ENCODE data around the gene MARCHF4. TPM values are rescaled to one million over a fixed set of nuclear protein-coding genes. Genes with fewer than 3 reads are reported as not detected.
"Not testable (repeated sequence)": the region's sequence is repeated elsewhere in the genome, so short reads cannot be mapped to it uniquely, and the experiment has no call there.

The MARCHF4 gene
- polyA plus RNA-seq, 5 donors = 0.14 to 0.36 (median 0.24) TPM

DNA sequence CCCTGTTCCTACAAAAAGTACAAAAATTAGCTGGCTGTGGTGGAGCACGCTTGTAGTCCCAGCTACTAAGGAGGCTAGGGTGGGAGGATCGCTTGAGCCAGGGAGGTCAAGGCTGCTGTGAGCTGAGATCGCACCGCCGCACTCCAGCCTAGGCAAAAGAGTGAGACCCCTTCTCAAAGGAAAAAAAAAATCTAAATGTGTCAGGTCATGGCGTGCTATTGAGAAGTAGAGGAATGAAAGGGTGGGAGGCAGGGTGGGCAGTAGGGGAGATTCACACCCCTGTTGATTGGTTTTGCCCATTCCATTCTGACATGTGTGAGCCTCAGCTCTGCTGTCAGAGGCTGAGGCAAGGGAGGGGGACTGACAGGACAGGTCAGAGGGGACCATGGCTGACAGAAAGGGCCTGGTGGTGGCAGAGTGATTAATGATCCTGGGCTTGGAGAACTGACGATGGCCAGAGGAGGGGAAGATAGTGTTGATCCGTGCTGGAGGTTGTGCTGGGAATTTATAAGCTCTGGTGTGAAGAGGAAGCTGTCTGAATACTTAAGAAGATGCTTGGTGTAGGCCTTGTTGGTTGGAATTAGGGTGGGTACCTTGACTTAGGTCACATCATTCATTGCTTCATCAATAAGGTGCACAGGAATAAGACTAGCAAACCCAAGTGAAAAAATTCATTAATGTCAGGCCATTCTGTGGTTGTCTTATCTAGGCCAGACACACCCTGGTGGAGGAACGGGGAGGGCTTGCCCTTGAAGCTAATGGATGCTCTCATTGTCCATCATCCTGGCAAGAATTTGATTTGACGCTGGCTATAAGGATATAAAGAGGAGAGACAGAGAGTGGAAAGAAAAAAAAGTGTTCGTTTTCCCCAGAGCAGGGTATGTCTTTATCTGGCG, 20.9 kb upstream of the MARCHF4 start:
- DNase-seq = no peak

- DNase-seq = no peak
Observed at GRCh38 chr2:216392018-216392562, 19.8 kb upstream of the MARCHF4 start.

DNA sequence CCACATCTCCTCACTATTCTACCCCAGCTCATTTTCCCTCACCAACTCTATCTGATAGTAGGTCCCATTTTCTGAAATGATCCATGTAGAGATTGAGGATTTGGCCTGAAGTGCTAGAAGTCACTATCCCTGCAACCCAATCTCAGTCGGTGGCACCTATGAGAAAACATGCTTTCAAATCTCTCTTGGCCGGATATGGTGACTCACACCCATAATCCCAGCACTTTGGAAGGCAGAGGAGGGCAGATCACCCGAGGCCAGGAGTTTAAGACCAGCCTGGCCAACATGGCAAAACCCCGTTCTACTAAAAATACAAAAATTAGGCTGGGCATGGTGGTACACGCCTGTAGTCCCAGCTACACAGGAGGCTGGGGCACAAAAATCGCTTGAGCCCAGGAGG, 19.1 kb upstream of the MARCHF4 start:
- no peak for DNase-seq

DNA sequence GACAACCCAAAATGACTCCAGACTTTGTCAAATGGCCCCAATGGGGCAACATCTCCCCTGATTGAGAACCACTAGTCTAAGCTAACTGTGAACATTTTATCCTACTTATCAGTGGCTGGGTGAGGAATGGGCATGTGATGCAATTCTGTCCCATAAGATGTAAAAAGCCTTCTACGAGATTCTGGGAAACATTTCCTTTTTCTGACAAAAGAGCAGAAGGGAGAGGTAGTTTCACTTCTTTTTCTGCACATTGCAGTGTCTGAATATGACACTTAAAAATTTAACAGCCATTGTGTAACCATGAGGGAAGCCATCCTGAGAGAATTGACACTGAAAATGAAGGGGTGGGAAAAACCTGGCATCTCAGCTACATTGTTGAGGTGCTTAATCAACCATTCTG, 17.3 kb upstream of the MARCHF4 start:
- DNase-seq = no peak

DNA sequence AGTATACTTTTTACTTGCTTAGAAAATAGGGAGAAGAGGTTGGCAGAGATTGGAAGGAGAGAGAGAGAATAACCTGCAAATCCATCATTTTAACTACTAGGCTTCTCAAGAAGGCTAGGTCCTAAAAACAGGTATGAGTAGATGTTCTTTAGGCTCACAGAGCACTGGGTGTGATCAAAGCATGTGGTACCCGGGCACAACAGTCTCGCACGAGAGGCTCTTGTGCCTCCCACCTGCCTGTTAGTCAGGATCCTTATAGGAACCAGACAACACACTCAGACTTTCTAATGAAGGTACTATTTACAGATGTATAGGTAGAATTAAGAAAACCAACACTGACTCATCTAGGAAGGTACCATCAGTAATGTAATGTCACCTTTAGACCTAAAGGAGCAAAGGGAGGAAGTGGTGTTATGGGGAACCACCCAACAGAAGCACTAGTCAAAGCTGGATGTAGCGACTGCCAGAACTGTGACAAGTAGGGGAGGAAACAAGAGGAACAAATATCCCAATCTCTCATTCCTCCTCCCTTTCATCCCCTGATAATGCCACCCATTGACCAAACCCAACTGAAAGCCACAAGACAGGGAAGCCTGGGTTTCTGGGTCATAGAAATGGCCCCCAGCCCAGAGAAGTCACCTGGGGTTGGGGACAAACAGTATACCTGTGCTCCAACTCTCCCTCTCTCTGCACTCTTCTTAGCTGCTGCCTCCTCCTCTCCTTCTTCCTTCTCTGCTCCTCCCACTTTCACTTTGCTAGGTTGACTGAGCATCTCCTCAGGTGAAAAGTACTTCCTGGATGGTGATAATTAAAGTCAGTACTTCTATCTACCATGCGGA, 16.0 kb upstream of the MARCHF4 start:
- DNase-seq = no peak

- DNase-seq = no peak
Observed at GRCh38 chr2:216387262-216387661, 15.0 kb upstream of the MARCHF4 start.

DNA sequence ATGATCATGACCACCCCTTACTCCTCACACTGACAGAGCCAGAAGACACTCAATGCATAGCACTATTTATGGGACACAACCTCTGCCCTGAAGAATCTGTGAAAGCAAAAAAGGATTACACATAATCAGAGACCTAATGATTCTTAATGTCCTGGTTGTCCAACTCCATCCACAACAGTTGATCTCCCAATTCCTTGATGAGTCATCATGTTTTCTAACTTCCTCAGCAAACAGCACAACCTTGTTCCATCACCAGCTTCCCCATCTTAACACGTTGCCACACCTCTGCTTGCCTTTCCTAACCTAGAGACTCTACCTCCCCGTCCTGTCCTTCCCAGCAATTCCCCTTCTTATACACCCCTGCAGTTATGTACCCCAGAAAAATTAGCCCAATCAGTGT, 13.2 kb upstream of the MARCHF4 start:
- no peak for DNase-seq

DNA sequence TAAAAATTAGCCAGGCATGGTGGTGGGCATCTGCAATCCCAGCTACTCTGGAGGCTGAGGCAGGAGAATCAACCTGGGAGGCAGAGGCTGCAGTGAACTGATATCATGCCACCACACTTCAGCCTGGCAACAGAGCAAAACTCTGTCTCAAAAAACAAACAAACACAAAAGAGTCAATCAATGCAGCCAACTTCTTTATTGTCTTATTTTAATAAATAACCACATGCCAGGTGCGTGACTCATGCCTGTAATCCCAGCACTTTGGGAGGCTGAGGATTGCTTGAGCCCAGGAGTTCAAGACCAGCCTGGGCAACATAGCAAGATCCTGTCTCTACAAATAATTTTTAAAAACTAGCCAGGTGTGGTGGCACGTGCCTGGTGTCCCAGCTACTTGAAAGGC, 12.1 kb upstream of the MARCHF4 start:
- DNase-seq = not testable (repeated sequence)

DNA sequence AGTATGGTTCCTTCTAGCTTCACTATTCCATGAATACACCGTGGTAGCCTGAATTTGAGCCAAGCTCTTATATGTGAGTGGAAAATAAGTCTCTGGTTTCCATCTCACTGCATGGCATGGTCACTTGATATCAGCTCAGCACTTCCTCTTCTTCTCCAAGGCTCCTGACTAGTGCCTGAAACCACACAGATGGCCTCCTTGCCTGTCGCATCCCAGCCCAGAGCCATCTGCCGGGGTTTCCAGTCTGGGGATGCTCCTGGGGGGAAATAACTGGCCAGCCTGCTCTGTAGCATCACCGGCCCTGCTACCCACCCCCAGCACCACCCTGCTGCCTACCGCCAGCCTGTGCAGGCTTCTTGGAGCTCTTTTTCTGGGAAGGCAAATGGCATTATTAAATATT, 7.7 kb upstream of the MARCHF4 start:
- no peak for DNase-seq

- DNase-seq = no peak
Observed at GRCh38 chr2:216375286-216375685, 3.0 kb upstream of the MARCHF4 start.

GRCh38 chr2:216373896-216374295, 1.6 kb upstream of the MARCHF4 start:
- no peak for DNase-seq

DNA sequence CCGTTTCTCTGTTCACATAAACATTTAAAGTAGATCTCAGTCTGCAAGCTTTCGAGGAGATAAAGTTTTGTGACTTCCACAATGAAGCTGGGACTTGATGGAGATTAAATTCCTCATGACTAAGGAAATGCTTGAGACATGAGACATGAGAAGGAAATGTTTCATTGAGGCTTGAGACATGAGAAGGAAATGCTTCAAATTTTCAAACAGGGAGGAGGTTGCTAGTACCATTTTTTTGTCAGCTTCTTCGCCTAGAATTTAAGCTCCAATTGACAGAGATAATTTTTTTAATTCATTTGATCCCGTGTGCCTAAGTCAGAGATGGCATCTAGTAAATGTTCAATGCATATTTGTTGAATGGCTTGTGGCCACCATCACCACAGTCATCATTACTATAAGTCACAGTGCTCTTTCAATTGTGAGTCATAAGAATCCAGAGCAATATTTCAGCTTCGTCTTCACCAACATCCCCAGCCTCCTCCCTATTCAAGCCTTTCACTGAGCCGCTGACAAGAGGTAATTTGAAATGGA, 543 bp upstream of the MARCHF4 start:
- no peak for DNase-seq

DNA sequence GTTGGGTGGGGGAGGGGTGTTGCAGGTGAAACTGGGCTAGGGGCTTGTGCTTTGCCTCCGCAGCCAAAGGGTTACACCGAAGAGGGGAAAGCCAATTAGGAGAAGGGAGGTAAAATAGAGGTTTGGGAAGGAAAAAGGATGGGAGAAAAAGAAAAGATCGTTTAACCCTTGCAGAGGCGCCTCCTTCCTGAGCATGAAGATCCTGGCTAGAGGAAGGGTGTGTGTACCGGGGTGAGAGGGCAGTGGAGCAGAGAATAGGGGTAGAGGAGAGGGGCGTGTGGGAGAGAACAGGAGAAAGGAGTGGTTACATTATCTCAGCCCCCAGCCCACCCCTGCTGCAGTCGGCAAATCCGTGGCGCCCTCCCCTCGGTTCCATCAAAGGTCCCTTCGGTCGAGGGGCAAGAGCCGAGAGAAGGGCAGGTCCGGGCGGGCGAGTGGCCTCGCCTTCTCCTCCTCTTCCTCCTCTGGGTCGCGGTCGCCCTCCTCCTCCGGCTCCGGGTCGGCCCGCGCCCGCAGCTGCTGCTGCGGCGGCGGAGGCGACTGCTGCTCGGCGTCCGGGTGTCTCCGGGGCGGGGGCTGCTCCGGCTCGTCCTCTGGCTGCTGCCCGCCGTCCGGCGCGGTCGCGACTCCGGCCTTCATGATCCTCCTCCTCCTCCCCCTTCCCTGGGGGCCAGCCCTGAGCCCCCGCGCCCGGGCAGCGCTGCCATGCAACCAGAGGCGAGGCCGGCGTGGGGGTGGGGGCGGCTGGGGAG, 1.1 kb downstream of the MARCHF4 start:
- no peak for DNase-seq

DNA sequence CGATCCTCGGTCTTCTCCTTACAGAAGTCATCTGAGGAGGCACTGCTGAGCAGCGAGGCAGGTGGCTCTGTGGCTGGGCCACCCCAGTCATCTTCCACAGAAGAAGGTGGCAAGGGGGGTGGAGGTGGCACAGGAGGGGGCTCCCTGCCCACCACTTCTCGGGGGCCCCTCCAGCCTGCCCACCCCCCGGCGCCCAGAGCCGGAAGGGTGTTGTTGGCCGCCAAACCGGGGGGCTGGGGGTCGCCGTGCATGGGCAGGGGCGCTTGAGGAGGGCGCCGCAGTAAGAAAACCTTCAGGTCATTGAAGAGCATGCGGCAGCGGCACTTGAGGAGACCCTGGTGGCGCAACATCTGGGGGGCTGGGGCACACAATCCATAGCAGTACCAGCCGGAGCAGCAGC, 2.5 kb downstream of the MARCHF4 start:
- DNase-seq = no peak

DNA sequence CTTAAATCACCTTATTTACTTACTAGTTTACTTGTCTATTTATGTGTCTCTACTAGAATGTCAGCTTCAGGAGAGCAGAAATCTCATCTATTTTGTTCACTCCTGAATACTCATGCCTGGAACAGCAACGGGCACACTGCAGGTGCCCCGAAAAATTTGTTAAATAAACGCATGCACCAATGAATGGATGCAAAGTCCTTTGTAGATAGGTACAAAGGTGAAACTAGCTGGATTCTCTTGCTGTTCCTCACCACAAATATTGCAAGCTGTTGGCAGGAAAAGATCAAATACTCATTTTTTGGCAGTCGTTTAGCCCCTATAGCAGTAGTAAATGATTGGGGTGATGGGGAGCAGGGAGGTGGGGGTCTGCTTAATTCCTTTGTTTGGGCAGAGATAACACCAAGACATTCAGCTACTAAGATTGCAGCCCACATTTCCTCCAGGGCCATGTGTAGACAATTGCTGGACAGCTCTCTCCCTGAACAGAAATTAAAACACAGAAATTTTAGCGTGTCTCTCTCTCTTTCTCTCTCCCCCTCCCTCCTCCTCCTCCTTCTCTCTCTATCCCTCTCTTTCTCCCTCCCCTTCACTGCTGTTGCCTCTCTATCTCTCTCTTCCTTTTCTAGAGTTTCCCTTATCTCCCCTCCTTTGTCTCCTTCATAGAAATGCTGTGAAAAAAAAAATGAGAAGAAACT, 5.4 kb downstream of the MARCHF4 start:
- no peak for DNase-seq

- no peak for DNase-seq
Observed at GRCh38 chr2:216365518-216365917, 6.8 kb downstream of the MARCHF4 start.

- DNase-seq = no peak
Observed at GRCh38 chr2:216363221-216363620, 9.1 kb downstream of the MARCHF4 start.

DNA sequence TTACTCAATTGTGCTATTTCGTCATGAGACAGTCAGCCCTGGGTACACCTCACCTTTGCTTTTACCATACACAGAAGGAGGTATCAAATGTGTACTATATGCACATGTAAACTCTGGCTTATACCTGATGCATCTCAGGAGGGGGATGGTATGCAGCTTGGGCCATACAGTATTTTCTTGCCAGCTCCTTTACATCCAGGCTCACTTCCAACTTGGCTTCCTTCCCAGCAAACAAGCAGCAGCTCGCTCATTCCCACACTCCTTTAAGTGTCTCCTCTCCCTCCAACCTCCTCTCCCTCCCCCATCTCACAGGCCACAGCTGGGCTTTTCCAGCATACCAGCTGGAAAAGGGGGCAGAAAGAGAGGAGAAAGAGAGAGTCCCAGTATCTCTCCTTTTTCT, 9.6 kb downstream of the MARCHF4 start:
- peak; percentile 82 to 85 for DNase-seq

DNA sequence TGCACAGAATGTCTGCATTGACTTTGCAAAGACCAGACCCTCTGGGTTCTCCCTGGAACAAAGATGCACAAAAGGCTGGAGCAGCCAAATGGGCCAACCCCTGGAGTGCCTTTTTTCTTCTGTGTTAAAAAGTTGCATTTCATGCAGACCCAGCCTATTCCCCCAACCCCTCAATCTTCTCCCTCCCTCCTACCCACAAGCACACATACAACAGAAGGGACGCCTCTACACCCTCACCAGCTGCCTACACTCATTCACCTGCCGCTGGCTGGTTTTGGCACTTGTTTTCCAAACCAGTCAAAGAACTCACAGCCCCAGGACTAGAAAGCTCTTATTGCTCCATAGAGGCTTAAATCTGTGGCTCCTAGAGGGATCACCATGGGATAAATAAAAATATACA, 16.6 kb downstream of the MARCHF4 start:
- no peak for DNase-seq

GRCh38 chr2:216354306-216354705, 18.0 kb downstream of the MARCHF4 start:
- DNase-seq = no peak

GRCh38 chr2:216352653-216353270, 19.5 kb downstream of the MARCHF4 start:
- no peak for DNase-seq

Data from right lung (tissue), 5 donors.